ENCODE data around the gene NKX1-1.

The NKX1-1 gene

GRCh38 chr4:1370321-1371124 is 35.7 kb downstream of the NKX1-1 start:
- DNase-seq = no peak

GRCh38 chr4:1369479-1370079 is 36.7 kb downstream of the NKX1-1 start:
- no peak for DNase-seq

- no peak for DNase-seq
These were observed 37.2 kb downstream of the NKX1-1 start for GRCh38 chr4:1369091-1369450.

GRCh38 chr4:1368421-1369090 is 37.7 kb downstream of the NKX1-1 start:
- no peak for DNase-seq

DNA sequence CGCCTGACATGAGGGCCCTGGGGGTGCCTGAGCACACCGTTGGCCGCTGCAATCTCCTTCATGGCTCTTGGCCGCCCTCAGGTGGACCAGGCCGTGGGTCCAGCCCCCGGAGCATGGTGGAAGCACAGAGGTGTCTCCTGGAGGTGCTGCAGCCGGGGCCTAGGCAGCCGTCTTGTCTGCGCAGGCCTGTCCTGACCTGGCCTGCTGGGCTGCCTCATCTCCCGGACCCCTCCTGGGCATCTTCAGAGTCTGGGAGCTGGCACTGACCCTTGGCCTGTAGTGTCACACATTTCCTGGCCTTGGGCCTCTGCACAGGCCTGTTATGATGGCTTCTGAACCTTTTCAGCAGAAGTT is 38.3 kb downstream of the NKX1-1 start:
- no peak for DNase-seq

DNA sequence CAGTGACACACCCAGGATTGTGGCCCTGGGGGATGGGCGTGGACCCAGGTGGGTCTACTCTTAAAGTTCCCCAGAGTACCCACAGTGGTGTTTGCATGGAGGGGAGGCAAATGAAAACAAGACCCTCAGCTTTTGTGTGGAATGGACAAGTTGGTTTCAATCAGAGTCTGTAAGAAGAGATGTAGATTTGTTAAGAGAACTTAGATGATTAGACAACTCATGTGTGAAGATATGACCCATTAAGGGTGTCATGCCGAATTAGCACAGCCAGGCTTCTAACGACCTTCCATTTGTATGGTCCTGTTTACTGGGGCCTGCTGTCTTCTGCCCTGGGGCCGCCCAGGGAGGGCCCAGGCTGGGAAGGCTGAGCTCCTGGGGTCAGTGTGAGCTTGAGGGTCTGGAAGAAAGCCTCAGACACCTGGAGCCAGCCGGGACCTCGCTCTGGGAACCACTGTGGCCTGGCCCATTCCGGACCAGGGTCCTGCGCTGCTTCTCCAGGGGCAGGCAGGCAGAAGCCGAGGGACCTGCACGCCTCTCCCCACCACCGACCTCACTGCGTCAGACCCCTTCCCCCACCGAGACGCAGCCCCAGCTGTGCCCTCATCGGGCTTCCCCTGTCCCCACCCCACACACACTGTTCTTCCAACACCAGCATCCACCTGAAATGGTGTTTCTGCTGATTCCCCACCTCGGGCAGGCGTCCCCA is 38.9 kb downstream of the NKX1-1 start:
- DNase-seq = no peak

GRCh38 chr4:1366371-1367229 is 39.6 kb downstream of the NKX1-1 start:
- no peak for DNase-seq

DNA sequence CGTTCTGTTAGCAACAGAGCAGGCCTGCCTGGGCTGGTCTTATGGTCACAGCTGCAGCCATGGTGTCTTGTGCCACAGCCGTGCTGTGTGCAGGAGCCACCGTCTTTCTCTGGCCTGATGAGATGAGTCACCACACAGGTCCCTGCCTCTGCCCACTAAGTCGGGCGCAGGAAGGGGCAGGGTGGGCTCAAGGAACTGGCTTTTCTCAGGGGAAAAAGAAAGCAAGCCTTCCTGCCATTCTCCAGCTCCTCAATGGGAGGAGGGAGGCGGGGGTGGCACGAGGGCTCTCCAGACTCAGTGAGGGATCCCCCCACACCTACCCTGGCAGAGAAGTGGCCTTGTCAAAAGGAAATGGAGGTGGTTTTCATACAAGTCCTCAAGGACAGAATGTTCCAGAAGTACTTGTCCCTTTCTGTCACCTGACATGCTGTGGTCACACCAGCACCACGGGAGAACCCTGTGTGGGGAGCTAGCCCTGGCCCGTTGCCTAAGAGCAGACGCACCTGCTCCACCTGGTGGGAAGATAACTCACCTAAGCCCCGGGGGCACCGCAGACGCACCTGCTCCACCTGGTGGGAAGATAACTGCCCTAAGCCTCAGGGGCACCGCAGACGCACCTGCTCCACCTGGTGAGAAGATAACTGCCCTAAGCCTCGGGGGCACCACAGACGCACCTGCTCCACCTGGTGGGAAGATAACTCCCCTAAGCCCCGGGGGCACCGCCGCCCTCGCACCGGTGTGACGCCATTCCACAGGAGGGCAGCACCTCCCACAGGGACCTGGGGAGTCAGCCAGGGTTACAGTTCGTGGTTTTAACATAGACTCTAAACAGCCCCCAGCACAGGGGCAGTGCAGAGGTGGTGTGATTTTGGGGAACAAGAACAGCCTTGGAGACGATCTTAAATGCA is 40.7 kb downstream of the NKX1-1 start:
- peak; percentile 92 for DNase-seq

DNA sequence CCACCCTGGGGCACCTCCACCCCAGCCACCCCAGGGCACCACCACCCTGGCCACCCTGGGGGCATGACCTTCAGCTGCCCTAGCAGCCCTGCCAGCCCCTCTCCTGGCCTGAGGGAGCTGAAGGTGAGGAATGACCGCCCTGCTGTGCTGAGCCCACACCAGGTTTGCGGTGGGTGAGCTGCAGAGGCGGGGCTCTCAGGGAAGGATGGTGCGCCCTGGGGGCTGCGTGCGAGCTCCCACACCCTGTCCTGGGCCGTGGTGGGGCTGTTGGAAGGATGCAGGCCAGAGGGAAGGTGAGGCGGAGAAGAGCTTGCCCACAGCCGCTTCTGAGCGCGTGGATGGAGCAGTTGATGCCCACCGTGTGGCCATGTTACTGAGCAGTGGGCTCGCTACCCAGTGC is 41.5 kb downstream of the NKX1-1 start:
- no peak for DNase-seq

DNA sequence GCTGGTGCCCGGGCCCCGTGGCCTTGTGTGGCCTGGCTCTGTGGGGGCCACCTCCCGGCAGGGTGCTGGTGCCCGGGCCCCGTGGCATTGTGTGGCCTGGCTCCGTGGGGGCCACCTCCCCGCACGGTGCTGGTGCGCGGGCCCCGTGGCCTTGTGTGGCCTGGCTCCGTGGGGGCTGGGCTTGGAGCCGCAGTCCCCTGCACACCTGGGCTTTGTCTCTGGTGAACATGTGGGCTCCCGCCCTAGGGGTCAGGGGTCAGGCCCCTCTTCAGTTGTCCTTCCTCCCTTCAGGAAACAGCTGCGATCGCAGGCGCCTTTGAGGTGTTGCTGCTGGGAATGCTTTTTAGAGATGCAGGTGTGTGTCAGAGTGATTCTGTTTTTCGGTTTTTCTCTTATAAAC is 42.0 kb downstream of the NKX1-1 start:
- DNase-seq = no peak

GRCh38 chr4:1363513-1363912 is 42.7 kb downstream of the NKX1-1 start:
- peak; percentile 29 for DNase-seq

- no peak for DNase-seq
These were observed 43.7 kb downstream of the NKX1-1 start for GRCh38 chr4:1362521-1362920.

DNA sequence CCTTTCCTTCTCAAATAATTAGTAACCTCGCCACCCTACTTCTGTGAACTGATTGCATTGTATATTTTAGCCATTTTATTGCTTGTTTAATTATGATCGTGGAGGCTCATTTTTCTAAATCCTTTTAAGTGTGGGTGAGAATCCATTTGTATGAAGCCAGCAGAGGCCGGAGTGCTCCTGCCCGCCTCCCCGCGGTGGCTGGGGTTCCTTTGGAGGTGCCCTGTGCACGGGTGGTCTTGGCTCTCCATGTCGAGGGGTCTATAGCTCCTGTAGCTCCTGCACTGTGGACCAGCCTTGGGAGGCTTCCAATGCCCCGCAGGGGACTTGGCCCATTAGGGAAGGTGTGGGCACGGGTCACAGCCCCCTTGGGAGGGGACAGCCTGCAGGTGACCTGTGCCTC is 44.2 kb downstream of the NKX1-1 start:
- no peak for DNase-seq

GRCh38 chr4:1361431-1361830 is 44.8 kb downstream of the NKX1-1 start:
- no peak for DNase-seq

- no peak for DNase-seq
These were observed 45.6 kb downstream of the NKX1-1 start for GRCh38 chr4:1360423-1361283.

GRCh38 chr4:1359976-1360375 is 46.3 kb downstream of the NKX1-1 start:
- no peak for DNase-seq

DNA sequence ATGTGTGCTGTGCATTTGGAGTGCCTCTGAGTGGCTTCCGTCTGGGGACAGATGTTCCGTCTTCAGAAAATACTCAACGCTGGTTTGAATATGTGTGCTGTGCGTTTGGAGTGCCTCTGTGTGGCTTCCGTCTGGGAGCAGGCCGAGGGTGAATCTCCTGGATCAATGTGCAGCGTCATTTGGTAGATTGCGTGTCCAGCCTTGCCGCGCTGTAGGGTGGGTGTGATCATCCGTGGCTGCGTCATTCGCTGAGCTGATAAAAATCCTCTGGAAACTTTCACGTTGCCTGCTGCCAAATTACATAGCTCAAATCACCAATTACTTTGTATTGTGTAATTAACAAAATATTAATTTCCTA is 47.1 kb downstream of the NKX1-1 start:
- no peak for DNase-seq

- DNase-seq = no peak
These were observed 47.7 kb downstream of the NKX1-1 start for GRCh38 chr4:1358421-1359143.

- DNase-seq = no peak
These were observed 48.6 kb downstream of the NKX1-1 start for GRCh38 chr4:1357356-1358248.
